ENCODE data around the gene NR1I3. TPM values are rescaled to one million over a fixed set of nuclear protein-coding genes. Genes with fewer than 3 reads are reported as not detected.

The NR1I3 gene
- total and polyA plus RNA-seq, 2 experiments from 2014 or later = not detected

DNA sequence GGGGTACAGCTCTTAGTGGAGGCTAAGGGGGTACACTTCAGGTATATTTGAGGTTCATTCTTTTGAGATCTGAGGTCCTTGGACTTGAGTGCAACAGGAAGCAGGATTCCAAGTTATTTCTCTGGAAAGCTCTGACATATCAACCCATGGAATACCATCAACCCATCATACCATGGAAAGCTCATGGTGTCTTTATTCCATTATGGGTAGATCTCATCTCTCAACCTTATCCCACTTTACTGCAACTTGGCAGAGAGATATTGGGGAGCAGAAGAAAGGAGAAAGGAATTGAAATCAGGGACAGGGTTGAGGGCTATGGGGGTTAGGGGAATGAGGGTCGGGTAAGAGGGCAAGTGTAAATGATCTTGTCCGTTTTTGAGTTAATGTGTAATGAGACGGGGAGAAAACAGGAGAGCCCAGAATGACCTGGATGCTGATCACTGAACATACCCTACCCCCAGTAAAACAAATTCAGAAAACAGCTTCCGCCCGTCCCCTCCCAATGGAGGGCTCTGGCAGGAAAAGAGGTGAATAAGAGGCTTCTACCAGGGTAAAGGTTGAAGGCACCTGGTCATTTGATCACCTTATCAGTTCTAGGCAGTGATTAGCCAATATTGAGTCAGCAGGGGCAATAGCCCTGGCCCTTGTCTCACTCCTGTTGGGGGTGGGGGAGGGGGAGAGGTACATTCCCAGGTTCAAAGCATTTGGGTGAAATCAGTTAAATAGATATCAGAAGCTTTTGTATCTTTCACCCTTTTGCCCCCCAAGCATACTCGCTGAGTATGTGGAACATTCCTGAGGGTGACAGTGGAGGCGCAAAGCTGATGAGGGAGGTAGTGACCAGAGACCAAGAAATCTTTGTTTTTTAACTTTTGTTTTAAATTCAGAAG lies 14.0 kb downstream of the NR1I3 start:
- Histone ChIP-seq H3K9ac (no peak overlapping the region), H2AFZ (no peak overlapping the region), H3K4me3 (no peak overlapping the region), H3K79me2 (ENCODE audit: insufficient read depth) (peaks cover 7% of the 10 kb centered on the region), H3K9me3 (ENCODE audit: low read depth) (no peaks in the 10 kb centered on the region), H3K9me2 (ENCODE audit: insufficient read depth) (no peaks in the 10 kb centered on the region), H3K4me2 (ENCODE audit: unreplicated experiment) (no peak overlapping the region), H3K4me1 (ENCODE audit: insufficient read depth) (peaks cover 11% of the 10 kb centered on the region; the same call in 1 of the 2 replicates), H3K27ac (no peak overlapping the region), H4K20me1 (ENCODE audit: insufficient read depth) (no peaks in the 10 kb centered on the region), H3K27me3 (replicated peaks; ENCODE audit: insufficient read depth) (no peaks in the 10 kb centered on the region), H3F3A (ENCODE audit: insufficient read depth) (peaks cover 5% of the 10 kb centered on the region; the same call in 1 of the 2 replicates), H3K36me3 (ENCODE audit: low read depth) (no peaks in the 10 kb centered on the region)
- no peak for DNase-seq
- 94 to 95% methylated on average over 7 of the region's 7 CpGs for WGBS, 2 experiments (ENCODE audit: low coverage in 1 of 2, low lambda C conversion rate in 2 of 2, missing lambda C conversion rate in 2 of 2)
- in situ Hi-C loops (cut with MboI) = no loop called here
- TF ChIP-seq EZH2 (IDR thresholded peaks at IDR 0.05; ENCODE audit: insufficient read depth, poor library complexity, severe bottlenecking) (no peak), EZH2phosphoT487 (IDR thresholded peaks at IDR 0.05; ENCODE audit: insufficient read depth, low read depth) (no peak)

- no peaks in the 10 kb centered on the region for H4K20me1 ChIP-seq (ENCODE audit: insufficient read depth)
- no peaks in the 10 kb centered on the region for H3K9me3 ChIP-seq (ENCODE audit: low read depth)
- in situ Hi-C loops (cut with MboI) = no loop called here
- H3K36me3 ChIP-seq (ENCODE audit: low read depth) = no peaks in the 10 kb centered on the region
- no peak overlapping the region for H3K4me2 ChIP-seq (ENCODE audit: unreplicated experiment)
- 57 to 60% methylated on average over 6 of the region's 6 CpGs for whole genome bisulfite sequencing, 2 experiments (ENCODE audit: low coverage in 1 of 2, low lambda C conversion rate in 2 of 2, missing lambda C conversion rate in 2 of 2)
- no peak overlapping the region for H3K27ac ChIP-seq
- H3K9ac ChIP-seq = no peak overlapping the region
- H3K4me1 ChIP-seq (ENCODE audit: insufficient read depth) = peaks cover 17% of the 10 kb centered on the region
- TF ChIP-seq EZH2phosphoT487 (IDR thresholded peaks at IDR 0.05; ENCODE audit: insufficient read depth, low read depth) = no peak
- no peak for TF ChIP-seq EZH2 (IDR thresholded peaks at IDR 0.05; ENCODE audit: insufficient read depth, poor library complexity, severe bottlenecking)
- H3K79me2 ChIP-seq (ENCODE audit: insufficient read depth) = peaks cover 7% of the 10 kb centered on the region; the same call in 1 of the 2 replicates
- no peak overlapping the region for H2AFZ ChIP-seq
- no peak overlapping the region for H3K4me3 ChIP-seq
- H3K9me2 ChIP-seq (ENCODE audit: insufficient read depth) = no peaks in the 10 kb centered on the region
- peaks cover 8% of the 10 kb centered on the region for H3F3A ChIP-seq (ENCODE audit: insufficient read depth)
- DNase-seq = no peak
- H3K27me3 ChIP-seq (replicated peaks; ENCODE audit: insufficient read depth) = no peaks in the 10 kb centered on the region
Measured at GRCh38 chr1:161222175-161223019, 15.6 kb downstream of the NR1I3 start.

GRCh38 chr1:161220002-161220401 lies 18.0 kb downstream of the NR1I3 start:
- Histone ChIP-seq H3K27me3 (replicated peaks; ENCODE audit: insufficient read depth) (no peaks in the 10 kb centered on the region), H3K9ac (no peak overlapping the region), H2AFZ (no peak overlapping the region), H4K20me1 (ENCODE audit: insufficient read depth) (no peaks in the 10 kb centered on the region), H3K4me3 (no peak overlapping the region), H3K9me3 (ENCODE audit: low read depth) (no peaks in the 10 kb centered on the region), H3K79me2 (ENCODE audit: insufficient read depth) (no peaks in the 10 kb centered on the region), H3K9me2 (ENCODE audit: insufficient read depth) (no peaks in the 10 kb centered on the region), H3K27ac (no peak overlapping the region), H3K4me1 (ENCODE audit: insufficient read depth) (peaks cover 26% of the 10 kb centered on the region), H3K36me3 (ENCODE audit: low read depth) (no peaks in the 10 kb centered on the region), H3F3A (ENCODE audit: insufficient read depth) (peaks cover 28% of the 10 kb centered on the region), H3K4me2 (ENCODE audit: unreplicated experiment) (no peak overlapping the region)
- TF ChIP-seq EZH2phosphoT487 (IDR thresholded peaks at IDR 0.05; ENCODE audit: insufficient read depth, low read depth) (no peak), EZH2 (IDR thresholded peaks at IDR 0.05; ENCODE audit: insufficient read depth, poor library complexity, severe bottlenecking) (no peak)
- no peak for DNase-seq
- in situ Hi-C loops (cut with MboI) = no loop called here
- 84 to 93% methylated on average over 5 of the region's 5 CpGs for WGBS, 2 experiments (ENCODE audit: low coverage in 1 of 2, low lambda C conversion rate in 2 of 2, missing lambda C conversion rate in 2 of 2)

GRCh38 chr1:161219078-161219892 lies 18.7 kb downstream of the NR1I3 start:
- DNase-seq = no peak
- H3K79me2 ChIP-seq (ENCODE audit: insufficient read depth) = no peaks in the 10 kb centered on the region
- no peak overlapping the region for H2AFZ ChIP-seq
- peaks cover 34% of the 10 kb centered on the region for H3F3A ChIP-seq (ENCODE audit: insufficient read depth)
- H3K9me3 ChIP-seq (ENCODE audit: low read depth) = no peaks in the 10 kb centered on the region
- H3K4me1 ChIP-seq (ENCODE audit: insufficient read depth) = peaks cover 26% of the 10 kb centered on the region
- no peaks in the 10 kb centered on the region for H3K9me2 ChIP-seq (ENCODE audit: insufficient read depth)
- H3K36me3 ChIP-seq (ENCODE audit: low read depth) = no peaks in the 10 kb centered on the region
- TF ChIP-seq EZH2 (IDR thresholded peaks at IDR 0.05; ENCODE audit: insufficient read depth, poor library complexity, severe bottlenecking) = no peak
- TF ChIP-seq EZH2phosphoT487 (IDR thresholded peaks at IDR 0.05; ENCODE audit: insufficient read depth, low read depth) = no peak
- no peak overlapping the region for H3K4me3 ChIP-seq
- in situ Hi-C loops (cut with MboI) = no loop called here
- H4K20me1 ChIP-seq (ENCODE audit: insufficient read depth) = no peaks in the 10 kb centered on the region
- no peaks in the 10 kb centered on the region for H3K27me3 ChIP-seq (replicated peaks; ENCODE audit: insufficient read depth)
- H3K27ac ChIP-seq = no peak overlapping the region
- WGBS, 2 experiments (ENCODE audit: low coverage in 1 of 2, low lambda C conversion rate in 2 of 2, missing lambda C conversion rate in 2 of 2) = 74 to 80% methylated on average over 5 of the region's 5 CpGs
- H3K4me2 ChIP-seq (ENCODE audit: unreplicated experiment) = no peak overlapping the region
- no peak overlapping the region for H3K9ac ChIP-seq

All from GM23248 (cell line).